Gastrocnemius medialis (tissue), 4 donors: ENCODE data around the gene DSCAML1. TPM values are rescaled to one million over a fixed set of nuclear protein-coding genes. Genes with fewer than 3 reads are reported as not detected.

ENCODE experiments used
- ATAC-seq, 2 donors: fragments of 150-250 bp; one replicate each; pipeline ENCODE4 v1.9.1; 2016
- DNase-seq, 2 donors: peaks; one replicate each; pipeline ENCODE4 v3.0.0-alpha.2; 2019
- H3K27ac ChIP-seq, 4 donors: fragments of 200-600 bp; sonication (generic); 1 replicate in 1 of 4; 2 replicates in 3 of 4; pipeline ENCODE4 v1.5.1; 2016 to 2018; ENCODE audit warnings: mild to moderate bottlenecking in 2 of 4, moderate library complexity in 1 of 4
- H3K27me3 ChIP-seq, 3 donors: fragments of 200-600 bp; sonication (generic) in 2 of 3; 1 replicate in 1 of 3; 2 replicates in 2 of 3; pipeline versions ENCODE4 v1.5.1 to v1.6.0; 2016 to 2019; ENCODE audit warnings: mild to moderate bottlenecking in 1 of 3, moderate library complexity in 1 of 3
- H3K36me3 ChIP-seq, 2 donors: fragments of 200-600 bp; sonication (generic) in 1 of 2; one replicate each; pipeline ENCODE4 v1.5.1; 2017 to 2018
- H3K4me1 ChIP-seq, 2 donors: fragments of 200-600 bp; sonication (generic) in 1 of 2; one replicate each; pipeline ENCODE4 v1.5.1; 2016 to 2017; ENCODE audit warnings: mild to moderate bottlenecking in 2 of 2
- H3K4me3 ChIP-seq, 4 donors: fragments of 200-600 bp; sonication (generic) in 3 of 4; 1 replicate in 1 of 4; 2 replicates in 3 of 4; pipeline ENCODE4 v1.5.1; 2016 to 2019; ENCODE audit warnings: mild to moderate bottlenecking in 2 of 4
- H3K9me3 ChIP-seq, 3 donors: fragments of 200-600 bp; sonication (generic) in 2 of 3; 1 replicate in 1 of 3; 2 replicates in 2 of 3; pipeline ENCODE4 v1.5.1; 2016 to 2019
- POLR2A ChIP-seq, 2 donors: fragments of 450-650 bp; IDR thresholded peaks; one replicate each; pipeline ENCODE4 v1.6.1; 2017; ENCODE audit warnings: antibody characterized with exemption in 2 of 2, mild to moderate bottlenecking in 2 of 2, moderate library complexity in 2 of 2
- in situ Hi-C, 4 donors: fragments of 200-750 bp; cut with MboI; loops; one replicate each; pipeline versions ENCODE4 v1.15.0 to v1.8.0; 2017; ENCODE audit warnings: low sequenced_read_pairs in 4 of 4
- intact Hi-C: fragments of 100-400 bp; cut with DNase I; formaldehyde crosslinking; loops from one replicate; pipeline ENCODE4 v1.15.1; 2023; ENCODE audit warnings: low total_unique reads
- total RNA-seq, 4 donors: library from RNA; depleted of rRNA; stranded (reverse); fragments of >200 nt; gene quantifications; one replicate each; pipeline versions ENCODE4 v1.1.0 to v1.2.3, GENCODE V29; 2016
- TF ChIP-seq, protein P1 (sequence below), 5 experiments: fragments of 450-650 bp in 3 of 5; fragments of 200-600 bp in 2 of 5; sonication (generic) in 2 of 5; IDR thresholded peaks in 4 of 5; conservative IDR thresholded peaks in 1 of 5; 1 replicate in 4 of 5; 2 replicates in 1 of 5; pipeline ENCODE4 v1.5.1; 2016 to 2019; ENCODE audit warnings: antibody characterized with exemption in 5 of 5, mild to moderate bottlenecking in 3 of 5, moderate library complexity in 3 of 5

DSCAML1 gene
- total RNA-seq, 4 donors from 2014 or later = 0.05 to 0.15 (median 0.07) TPM

DNA sequence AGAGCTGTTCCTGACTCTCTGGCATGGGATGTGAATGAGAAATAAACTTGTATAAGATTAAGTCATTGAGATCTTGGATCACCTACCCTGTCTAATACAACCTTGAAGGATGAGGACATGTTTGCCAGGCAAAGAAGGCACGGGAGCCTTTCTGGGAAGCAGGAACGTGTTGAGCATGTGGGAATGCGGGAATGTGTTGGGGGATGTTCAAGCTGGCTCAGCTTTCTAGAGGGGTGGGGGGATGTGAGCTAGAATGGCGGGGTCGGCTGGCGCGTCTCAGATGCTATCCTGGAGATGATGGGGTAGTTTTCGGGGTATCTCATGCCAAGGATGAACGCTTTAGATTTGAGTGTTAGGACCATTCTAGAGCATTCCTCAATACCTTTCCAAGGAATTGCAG, 227.1 kb downstream of the DSCAML1 start:
- ATAC-seq = no peak
- Histone ChIP-seq H3K27me3 (no peaks in the 10 kb centered on the region), H3K27ac (no peak overlapping the region), H3K4me1 (no peaks in the 10 kb centered on the region), H3K4me3 (no peak overlapping the region), H3K9me3 (no peaks in the 10 kb centered on the region), H3K36me3 (no peaks in the 10 kb centered on the region)
- no peak for DNase-seq
- TF ChIP-seq, protein P1, sequence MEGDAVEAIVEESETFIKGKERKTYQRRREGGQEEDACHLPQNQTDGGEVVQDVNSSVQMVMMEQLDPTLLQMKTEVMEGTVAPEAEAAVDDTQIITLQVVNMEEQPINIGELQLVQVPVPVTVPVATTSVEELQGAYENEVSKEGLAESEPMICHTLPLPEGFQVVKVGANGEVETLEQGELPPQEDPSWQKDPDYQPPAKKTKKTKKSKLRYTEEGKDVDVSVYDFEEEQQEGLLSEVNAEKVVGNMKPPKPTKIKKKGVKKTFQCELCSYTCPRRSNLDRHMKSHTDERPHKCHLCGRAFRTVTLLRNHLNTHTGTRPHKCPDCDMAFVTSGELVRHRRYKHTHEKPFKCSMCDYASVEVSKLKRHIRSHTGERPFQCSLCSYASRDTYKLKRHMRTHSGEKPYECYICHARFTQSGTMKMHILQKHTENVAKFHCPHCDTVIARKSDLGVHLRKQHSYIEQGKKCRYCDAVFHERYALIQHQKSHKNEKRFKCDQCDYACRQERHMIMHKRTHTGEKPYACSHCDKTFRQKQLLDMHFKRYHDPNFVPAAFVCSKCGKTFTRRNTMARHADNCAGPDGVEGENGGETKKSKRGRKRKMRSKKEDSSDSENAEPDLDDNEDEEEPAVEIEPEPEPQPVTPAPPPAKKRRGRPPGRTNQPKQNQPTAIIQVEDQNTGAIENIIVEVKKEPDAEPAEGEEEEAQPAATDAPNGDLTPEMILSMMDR (IDR thresholded peaks at IDR 0.05 in 4 of 5, conservative IDR thresholded peaks at IDR 0.05 in 1 of 5) = no peak
- no peak for TF ChIP-seq POLR2A (IDR thresholded peaks at IDR 0.05)
- in situ Hi-C loops = no loop called here
- intact Hi-C loops = no loop called here

DNA sequence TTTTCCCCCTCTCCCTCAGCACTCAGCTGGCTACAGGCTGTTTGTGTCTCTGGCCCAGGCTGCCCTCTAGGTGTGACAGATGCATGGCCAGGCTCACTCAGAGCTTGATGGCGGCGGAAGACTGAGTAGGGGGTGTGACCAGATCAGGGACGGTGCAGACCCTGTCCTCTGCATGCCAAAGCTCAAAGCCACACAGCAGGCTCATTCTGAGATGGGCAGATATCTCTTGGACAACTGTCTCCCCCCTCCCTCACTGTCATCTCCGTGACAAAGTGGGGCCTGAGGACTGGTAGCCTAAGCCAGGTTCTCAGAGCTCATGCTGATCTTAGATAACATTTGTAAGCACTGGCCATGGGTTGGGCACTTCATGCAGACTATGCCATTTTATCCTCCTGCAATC, 231.3 kb downstream of the DSCAML1 start:
- no peak for DNase-seq
- no peaks in the 10 kb centered on the region for H3K9me3 ChIP-seq
- intact Hi-C loops (no loop called here), in situ Hi-C loops (no loop called here)
- H3K4me1 ChIP-seq = no peaks in the 10 kb centered on the region
- H3K27me3 ChIP-seq = peaks cover 0 to 2% (median 0%) of the 10 kb centered on the region in 3 donors
- no peak for TF ChIP-seq POLR2A (IDR thresholded peaks at IDR 0.05)
- TF ChIP-seq, protein P1 (IDR thresholded peaks at IDR 0.05 in 4 of 5, conservative IDR thresholded peaks at IDR 0.05 in 1 of 5) = no peak
- ATAC-seq = no peak
- no peak overlapping the region for H3K27ac ChIP-seq
- H3K36me3 ChIP-seq = no peaks in the 10 kb centered on the region
- H3K4me3 ChIP-seq = no peak overlapping the region

DNA sequence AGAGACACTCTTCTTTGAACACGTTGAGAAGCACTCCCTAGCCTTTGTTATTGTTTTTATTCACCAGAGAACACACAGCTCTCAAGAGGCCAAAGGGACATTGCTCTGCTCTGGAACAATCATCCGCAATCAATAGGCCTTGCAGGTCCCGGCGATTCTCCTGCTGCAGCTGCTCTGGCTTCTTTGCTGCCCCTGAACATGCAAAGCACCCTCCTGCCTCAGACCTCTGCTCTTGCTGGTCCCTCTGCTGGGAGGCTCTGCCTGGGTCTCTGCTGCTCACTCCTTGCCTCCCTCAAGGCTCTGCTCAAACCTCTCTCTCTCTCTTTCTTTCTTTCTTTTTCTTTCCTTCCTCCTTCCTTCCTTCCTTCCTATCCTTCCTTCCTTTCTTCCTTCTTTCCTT, 232.7 kb downstream of the DSCAML1 start:
- ATAC-seq (no peak), DNase-seq (no peak)
- peaks cover 0 to 2% (median 0%) of the 10 kb centered on the region in 3 donors for H3K27me3 ChIP-seq
- no peak overlapping the region for H3K27ac ChIP-seq
- TF ChIP-seq POLR2A (IDR thresholded peaks at IDR 0.05) = no peak
- TF ChIP-seq, protein P1 (IDR thresholded peaks at IDR 0.05 in 4 of 5, conservative IDR thresholded peaks at IDR 0.05 in 1 of 5) = no peak
- no peaks in the 10 kb centered on the region for H3K9me3 ChIP-seq
- no peaks in the 10 kb centered on the region for H3K4me1 ChIP-seq
- in situ Hi-C loops (no loop called here), intact Hi-C loops (no loop called here)
- no peaks in the 10 kb centered on the region for H3K36me3 ChIP-seq
- H3K4me3 ChIP-seq = no peak overlapping the region

DNA sequence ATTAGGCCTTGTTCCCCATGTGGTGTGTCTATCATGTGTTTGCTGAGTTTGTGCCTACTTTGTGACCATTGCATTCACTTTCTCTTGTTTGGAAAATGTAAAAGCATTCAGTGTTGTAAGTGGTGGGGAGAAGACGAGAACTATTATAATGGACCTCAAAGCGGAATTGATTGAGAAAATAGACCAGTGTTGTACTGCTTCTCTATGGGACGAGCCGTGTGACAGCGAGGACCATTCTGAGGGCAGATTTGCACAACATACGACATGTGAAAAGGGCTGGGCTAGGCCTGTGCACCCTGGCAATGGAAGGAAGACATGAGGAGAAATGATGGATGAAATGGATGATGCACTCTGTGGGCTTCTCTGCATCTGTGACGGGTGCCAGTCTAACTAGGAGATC, 233.5 kb downstream of the DSCAML1 start:
- intact Hi-C loops = no loop called here
- no peak for DNase-seq

More for the DNA sequence above, 233.5 kb downstream of the DSCAML1 start:
- Histone ChIP-seq H3K4me3 (no peak overlapping the region), H3K4me1 (no peaks in the 10 kb centered on the region), H3K9me3 (no peaks in the 10 kb centered on the region), H3K36me3 (no peaks in the 10 kb centered on the region), H3K27me3 (peaks cover 0 to 2% (median 0%) of the 10 kb centered on the region in 3 donors), H3K27ac (no peak overlapping the region)
- no peak for ATAC-seq
- no peak for TF ChIP-seq POLR2A (IDR thresholded peaks at IDR 0.05)
- TF ChIP-seq, protein P1 (IDR thresholded peaks at IDR 0.05 in 4 of 5, conservative IDR thresholded peaks at IDR 0.05 in 1 of 5) = no peak
- in situ Hi-C loops = no loop called here
